ENCODE results near the gene TPX2.

- TF ChIP-seq, protein P1, sequence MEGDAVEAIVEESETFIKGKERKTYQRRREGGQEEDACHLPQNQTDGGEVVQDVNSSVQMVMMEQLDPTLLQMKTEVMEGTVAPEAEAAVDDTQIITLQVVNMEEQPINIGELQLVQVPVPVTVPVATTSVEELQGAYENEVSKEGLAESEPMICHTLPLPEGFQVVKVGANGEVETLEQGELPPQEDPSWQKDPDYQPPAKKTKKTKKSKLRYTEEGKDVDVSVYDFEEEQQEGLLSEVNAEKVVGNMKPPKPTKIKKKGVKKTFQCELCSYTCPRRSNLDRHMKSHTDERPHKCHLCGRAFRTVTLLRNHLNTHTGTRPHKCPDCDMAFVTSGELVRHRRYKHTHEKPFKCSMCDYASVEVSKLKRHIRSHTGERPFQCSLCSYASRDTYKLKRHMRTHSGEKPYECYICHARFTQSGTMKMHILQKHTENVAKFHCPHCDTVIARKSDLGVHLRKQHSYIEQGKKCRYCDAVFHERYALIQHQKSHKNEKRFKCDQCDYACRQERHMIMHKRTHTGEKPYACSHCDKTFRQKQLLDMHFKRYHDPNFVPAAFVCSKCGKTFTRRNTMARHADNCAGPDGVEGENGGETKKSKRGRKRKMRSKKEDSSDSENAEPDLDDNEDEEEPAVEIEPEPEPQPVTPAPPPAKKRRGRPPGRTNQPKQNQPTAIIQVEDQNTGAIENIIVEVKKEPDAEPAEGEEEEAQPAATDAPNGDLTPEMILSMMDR (IDR thresholded peaks at IDR 0.05): no peak
- TF ChIP-seq POLR2AphosphoS5 (IDR thresholded peaks at IDR 0.05; ENCODE audit: low read depth, low read length): no peak
Observed at GRCh38 chr20:31712564-31713311, 26.4 kb upstream of the TPX2 start.

Data from Panc1 (cell line).